ENCODE data around the gene CLEC4G.

CLEC4G gene

GRCh38 chr19:7681340-7682174 lies 50.4 kb downstream of the CLEC4G start:
- H3K27ac ChIP-seq = peak overlapping the region; percentile 95
- TF ChIP-seq ZFX (IDR thresholded peaks at IDR 0.05) = no peak

GRCh38 chr19:7680606-7681339 lies 51.1 kb downstream of the CLEC4G start, which contains the start of gene TRAPPC5:
Gene TRAPPC5, plus strand, starts transcription at chr19:7680833. Its CDS starts 1,421 bp downstream, at chr19:7682254.
- H3K27ac ChIP-seq = peak within 1 kb of the TSS; percentile 95
- TF ChIP-seq CTCF (conservative IDR thresholded peaks at IDR 0.05) (peak; percentile 99), ZFX (IDR thresholded peaks at IDR 0.05) (peak; percentile 51; the same call in 1 of the 2 replicates)

GRCh38 chr19:7679771-7680605 lies 51.9 kb downstream of the CLEC4G start:
- TF ChIP-seq ZFX (IDR thresholded peaks at IDR 0.05) (no peak), CTCF (conservative IDR thresholded peaks at IDR 0.05) (no peak)
- H3K27ac ChIP-seq = peak overlapping the region; percentile 95

DNA sequence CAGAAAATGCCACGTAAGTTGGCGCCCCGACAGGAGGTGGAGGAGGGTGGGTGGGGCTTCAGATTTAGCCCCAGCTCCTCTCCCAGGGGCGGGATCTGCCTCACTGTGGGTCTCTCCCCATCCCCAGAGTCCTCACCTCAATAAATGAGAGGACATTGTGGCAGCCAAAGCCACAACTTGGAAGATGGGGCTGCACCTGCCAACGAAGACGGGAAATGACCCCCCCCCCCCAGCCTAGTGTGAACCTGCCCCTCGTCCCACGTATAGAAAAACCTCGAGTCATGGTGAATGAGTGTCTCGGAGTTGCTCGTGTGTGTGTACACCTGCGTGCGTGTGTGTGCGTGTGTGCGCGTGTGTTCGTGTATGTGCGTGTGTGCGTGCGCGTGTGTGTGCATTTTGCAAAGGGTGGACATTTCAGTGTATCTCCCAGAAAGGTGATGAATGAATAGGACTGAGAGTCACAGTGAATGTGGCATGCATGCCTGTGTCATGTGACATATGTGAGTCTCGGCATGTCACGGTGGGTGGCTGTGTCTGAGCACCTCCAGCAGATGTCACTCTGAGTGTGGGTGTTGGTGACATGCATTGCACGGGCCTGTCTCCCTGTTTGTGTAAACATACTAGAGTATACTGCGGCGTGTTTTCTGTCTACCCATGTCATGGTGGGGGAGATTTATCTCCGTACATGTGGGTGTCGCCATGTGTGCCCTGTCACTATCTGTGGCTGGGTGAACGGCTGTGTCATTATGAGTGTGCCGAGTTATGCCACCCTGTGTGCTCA lies 52.7 kb downstream of the CLEC4G start:
- TF ChIP-seq CTCF (conservative IDR thresholded peaks at IDR 0.05) (no peak), ZFX (IDR thresholded peaks at IDR 0.05) (no peak)
- no peak overlapping the region for H3K27ac ChIP-seq

All from C4-2B (cell line).